ENCODE results near the gene GOLT1A.

DNA sequence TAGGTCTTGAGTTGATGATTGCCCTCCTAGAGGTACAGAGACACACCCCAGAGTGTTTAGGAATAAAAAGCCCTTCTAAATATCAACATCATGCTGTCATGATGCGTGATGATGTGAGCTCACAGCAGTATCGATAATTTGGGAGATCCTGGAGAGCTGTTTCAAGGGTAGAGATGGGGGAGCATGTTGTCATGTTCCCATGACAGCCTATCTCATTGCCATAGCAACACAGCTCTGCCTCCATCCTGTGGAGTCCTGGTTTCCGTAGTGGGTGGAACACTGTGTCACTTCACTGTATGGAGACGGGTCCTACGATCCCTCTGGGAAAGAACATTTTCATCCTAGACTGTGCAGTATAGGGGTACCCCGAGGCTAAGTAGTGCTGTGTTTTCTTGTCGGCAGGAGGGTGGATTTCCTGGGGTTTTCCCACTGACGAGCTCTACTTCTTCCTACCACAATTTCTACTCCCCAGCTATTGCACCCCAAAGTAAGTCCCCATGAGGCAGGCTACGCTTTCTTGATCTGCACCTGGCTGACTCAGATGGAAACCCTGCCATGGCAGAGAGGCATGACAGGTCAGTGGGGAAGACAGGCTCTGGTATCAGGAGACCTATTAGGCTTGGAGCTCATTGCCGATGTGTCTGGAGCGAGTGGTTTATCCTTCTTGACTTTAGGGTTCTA lies 24.7 kb downstream of the GOLT1A start:
- TF ChIP-seq SREBF2 (IDR thresholded peaks at IDR 0.05) (no peak), CEBPB (IDR thresholded peaks at IDR 0.05) (no peak), POLR2A (IDR thresholded peaks at IDR 0.05; ENCODE audit: low read length) (no peak), EP300 (IDR thresholded peaks at IDR 0.05) (no peak), ESRRA (IDR thresholded peaks at IDR 0.05; ENCODE audit: borderline replicate concordance, low read length) (no peak), CHD2 (IDR thresholded peaks at IDR 0.05; ENCODE audit: low read length, partially characterized antibody) (no peak), HOXA7 (CRISPR knock-in tag; IDR thresholded peaks at IDR 0.05) (no peak), JUNB (IDR thresholded peaks at IDR 0.05) (no peak), JUN (IDR thresholded peaks at IDR 0.05) (no peak), NFE2L2 (conservative IDR thresholded peaks at IDR 0.05; ENCODE audit: low read length) (no peak), MYC (IDR thresholded peaks at IDR 0.05; ENCODE audit: borderline replicate concordance, low read length) (no peak)
- TF ChIP-seq, protein P1, sequence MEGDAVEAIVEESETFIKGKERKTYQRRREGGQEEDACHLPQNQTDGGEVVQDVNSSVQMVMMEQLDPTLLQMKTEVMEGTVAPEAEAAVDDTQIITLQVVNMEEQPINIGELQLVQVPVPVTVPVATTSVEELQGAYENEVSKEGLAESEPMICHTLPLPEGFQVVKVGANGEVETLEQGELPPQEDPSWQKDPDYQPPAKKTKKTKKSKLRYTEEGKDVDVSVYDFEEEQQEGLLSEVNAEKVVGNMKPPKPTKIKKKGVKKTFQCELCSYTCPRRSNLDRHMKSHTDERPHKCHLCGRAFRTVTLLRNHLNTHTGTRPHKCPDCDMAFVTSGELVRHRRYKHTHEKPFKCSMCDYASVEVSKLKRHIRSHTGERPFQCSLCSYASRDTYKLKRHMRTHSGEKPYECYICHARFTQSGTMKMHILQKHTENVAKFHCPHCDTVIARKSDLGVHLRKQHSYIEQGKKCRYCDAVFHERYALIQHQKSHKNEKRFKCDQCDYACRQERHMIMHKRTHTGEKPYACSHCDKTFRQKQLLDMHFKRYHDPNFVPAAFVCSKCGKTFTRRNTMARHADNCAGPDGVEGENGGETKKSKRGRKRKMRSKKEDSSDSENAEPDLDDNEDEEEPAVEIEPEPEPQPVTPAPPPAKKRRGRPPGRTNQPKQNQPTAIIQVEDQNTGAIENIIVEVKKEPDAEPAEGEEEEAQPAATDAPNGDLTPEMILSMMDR (IDR thresholded peaks at IDR 0.05): no peak

Data from A549 (cell line).